GM23248 (cell line): ENCODE results near the gene WWOX.

Experiments used
- EZH2 ChIP-seq: fragments of 200-600 bp; sonication (generic); IDR thresholded peaks from 2 replicates; pipeline ENCODE4 v1.6.1; 2018; ENCODE audit warnings: antibody characterized with exemption, mild to moderate bottlenecking; ENCODE audit not compliant: insufficient read depth, poor library complexity, severe bottlenecking
- EZH2phosphoT487 ChIP-seq: fragments of 200-600 bp; sonication (generic); IDR thresholded peaks from 2 replicates; pipeline ENCODE4 v1.6.1; 2018; ENCODE audit warnings: antibody characterized with exemption, moderate library complexity, mild to moderate bottlenecking, low read depth; ENCODE audit not compliant: insufficient read depth

GRCh38 chr16:78225919-78226318 is 126.5 kb downstream of the WWOX start:
- no peak for TF ChIP-seq EZH2
- no peak for TF ChIP-seq EZH2phosphoT487
